ENCODE results near the gene TYR. TPM values are rescaled to one million over a fixed set of nuclear protein-coding genes. Genes with fewer than 3 reads are reported as not detected.

Gene TYR
- total RNA-seq, 1 experiment from 2014 or later, result not detected

GRCh38 chr11:89168396-89168795 is 9.3 kb upstream of the TYR start:
- CTCF ChIA-PET, result no interaction called here
- intact Hi-C loops (cut with micrococcal nuclease; ENCODE audit: unreplicated experiment), result no loop called here
- no peak for DNase-seq
- Histone ChIP-seq H3K27me3 (replicated peaks; ENCODE audit: control insufficient read depth, insufficient read depth, low read length) (no peaks in the 10 kb centered on the region), H3K4me1 (no peaks in the 10 kb centered on the region), H3K9me3 (no peaks in the 10 kb centered on the region), H3K36me3 (ENCODE audit: control insufficient read depth, insufficient read depth, low read length) (no peaks in the 10 kb centered on the region), H3K4me3 (ENCODE audit: low read depth, low read length) (no peak overlapping the region)
- no TSS peak for BruUV-seq (replicated peaks)
- TF ChIP-seq CTCF (IDR thresholded peaks at IDR 0.05; ENCODE audit: insufficient read depth in 1 of 2, low read depth in 1 of 2, low read length in 1 of 2, severe bottlenecking in 1 of 2, unreplicated experiment in 1 of 2), result no peak
- Mint-ChIP-seq H3K9me3 (ENCODE audit: unreplicated experiment) (no peaks in the 10 kb centered on the region), H3K27ac (ENCODE audit: unreplicated experiment) (no peak overlapping the region), H3K4me3 (ENCODE audit: unreplicated experiment) (no peak overlapping the region), H3K36me3 (ENCODE audit: insufficient read depth, unreplicated experiment) (no peaks in the 10 kb centered on the region), H3K4me1 (ENCODE audit: low read depth, unreplicated experiment) (no peaks in the 10 kb centered on the region), H3K27me3 (ENCODE audit: insufficient read depth, unreplicated experiment) (peaks cover 3% of the 10 kb centered on the region)
- POLR2A ChIA-PET, result no interaction called here

- H3K36me3 ChIP-seq (ENCODE audit: control insufficient read depth, insufficient read depth, low read length), result no peaks in the 10 kb centered on the region
- no peaks in the 10 kb centered on the region for H3K9me3 ChIP-seq
- no peaks in the 10 kb centered on the region; the same call in 1 of the 2 replicates for H3K27me3 ChIP-seq (replicated peaks; ENCODE audit: control insufficient read depth, insufficient read depth, low read length)
- H3K9me3 Mint-ChIP-seq (ENCODE audit: unreplicated experiment), result no peaks in the 10 kb centered on the region
- no peak for TF ChIP-seq CTCF (IDR thresholded peaks at IDR 0.05; ENCODE audit: insufficient read depth in 1 of 2, low read depth in 1 of 2, low read length in 1 of 2, severe bottlenecking in 1 of 2, unreplicated experiment in 1 of 2)
- no peaks in the 10 kb centered on the region for H3K36me3 Mint-ChIP-seq (ENCODE audit: insufficient read depth, unreplicated experiment)
- H3K27ac Mint-ChIP-seq (ENCODE audit: unreplicated experiment), result no peak overlapping the region
- BruUV-seq (replicated peaks), result no TSS peak
- ChIA-PET CTCF (no interaction called here), POLR2A (no interaction called here)
- intact Hi-C loops (cut with micrococcal nuclease; ENCODE audit: unreplicated experiment), result no loop called here
- no peak overlapping the region for H3K4me3 Mint-ChIP-seq (ENCODE audit: unreplicated experiment)
- no peak for DNase-seq
- H3K27me3 Mint-ChIP-seq (ENCODE audit: insufficient read depth, unreplicated experiment), result peaks cover 3% of the 10 kb centered on the region
- H3K4me1 Mint-ChIP-seq (ENCODE audit: low read depth, unreplicated experiment), result no peaks in the 10 kb centered on the region
- H3K4me3 ChIP-seq (ENCODE audit: low read depth, low read length), result no peak overlapping the region
- no peaks in the 10 kb centered on the region for H3K4me1 ChIP-seq
Measured at GRCh38 chr11:89175796-89176195, 1.9 kb upstream of the TYR start.

DNA sequence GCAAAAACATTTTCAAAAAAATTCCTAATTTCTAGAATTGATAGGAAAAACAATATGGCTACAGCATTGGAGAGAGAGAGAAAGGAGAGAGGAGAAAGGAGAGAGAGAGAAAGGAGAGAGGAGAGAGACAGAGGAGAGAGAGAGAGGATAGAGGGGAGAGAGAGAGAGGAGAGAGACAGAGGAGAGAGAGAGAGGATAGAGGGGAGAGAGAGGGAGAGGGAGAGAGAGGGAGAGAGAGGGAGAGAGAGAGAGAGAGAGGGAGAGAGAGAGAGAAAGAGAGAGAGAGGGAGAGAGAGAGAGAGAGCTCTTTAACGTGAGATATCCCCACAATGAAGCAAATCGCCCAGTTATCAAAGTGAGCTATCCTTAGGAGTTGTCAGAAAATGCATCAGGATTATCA is 737 bp upstream of the TYR start:
- H3K9me3 ChIP-seq, result no peaks in the 10 kb centered on the region
- ChIA-PET POLR2A (interaction anchor here (0.6 kb wide), 1 partner anchor 1711 kb away, joined by 3 read pairs; no protein-coding TSS in a partner anchor), CTCF (no interaction called here)
- no peaks in the 10 kb centered on the region for H3K4me1 ChIP-seq
- H3K27ac Mint-ChIP-seq (ENCODE audit: unreplicated experiment), result no peak overlapping the region
- H3K4me1 Mint-ChIP-seq (ENCODE audit: low read depth, unreplicated experiment), result no peaks in the 10 kb centered on the region
- intact Hi-C loops (cut with micrococcal nuclease; ENCODE audit: unreplicated experiment), result no loop called here
- H3K9me3 Mint-ChIP-seq (ENCODE audit: unreplicated experiment), result no peaks in the 10 kb centered on the region
- no peak for TF ChIP-seq CTCF (IDR thresholded peaks at IDR 0.05; ENCODE audit: insufficient read depth in 1 of 2, low read depth in 1 of 2, low read length in 1 of 2, severe bottlenecking in 1 of 2, unreplicated experiment in 1 of 2)
- no peaks in the 10 kb centered on the region; the same call in 1 of the 2 replicates for H3K27me3 ChIP-seq (replicated peaks; ENCODE audit: control insufficient read depth, insufficient read depth, low read length)
- BruUV-seq (replicated peaks), result no TSS peak
- no peaks in the 10 kb centered on the region for H3K27me3 Mint-ChIP-seq (ENCODE audit: insufficient read depth, unreplicated experiment)
- no peaks in the 10 kb centered on the region for H3K36me3 Mint-ChIP-seq (ENCODE audit: insufficient read depth, unreplicated experiment)
- no peak for DNase-seq
- no peaks in the 10 kb centered on the region for H3K36me3 ChIP-seq (ENCODE audit: control insufficient read depth, insufficient read depth, low read length)
- H3K4me3 ChIP-seq (ENCODE audit: low read depth, low read length), result no peak overlapping the region
- no peak overlapping the region for H3K4me3 Mint-ChIP-seq (ENCODE audit: unreplicated experiment)

Measured in Caco-2 (cell line).